Subcutaneous abdominal adipose tissue (tissue), 5 donors: Measurements from ENCODE around the gene POLR1C.
"Not testable (repeated sequence)": the region's sequence is repeated elsewhere in the genome, so short reads cannot be mapped to it uniquely, and the experiment has no call there.

Source experiments
- H3K27ac ChIP-seq: one replicate; pipeline ENCODE4 v1.7.0; 2013; ENCODE audit warnings: low read depth, mild to moderate bottlenecking, inconsistent platforms, low read length, moderate library complexity
- H3K27me3 ChIP-seq, 5 donors: one replicate each; pipeline ENCODE4 v1.7.0; 2013; ENCODE audit warnings: low read length in 5 of 5, inconsistent platforms in 1 of 5; ENCODE audit not compliant: control insufficient read depth in 5 of 5, insufficient read depth in 4 of 5
- H3K36me3 ChIP-seq, 5 donors: one replicate each; pipeline ENCODE4 v1.7.0; 2013; ENCODE audit warnings: low read length in 5 of 5; ENCODE audit not compliant: control insufficient read depth in 5 of 5, insufficient read depth in 5 of 5
- H3K4me1 ChIP-seq, 5 donors: one replicate each; pipeline ENCODE4 v1.7.0; 2013; ENCODE audit warnings: low read length in 5 of 5, mild to moderate bottlenecking in 3 of 5, moderate library complexity in 1 of 5; ENCODE audit not compliant: control insufficient read depth in 5 of 5, insufficient read depth in 5 of 5
- H3K4me3 ChIP-seq, 5 donors: one replicate each; pipeline ENCODE4 v1.7.0; 2013; ENCODE audit warnings: low read length in 5 of 5, low read depth in 1 of 5
- H3K9ac ChIP-seq, 5 donors: one replicate each; pipeline ENCODE4 v1.7.0; 2013; ENCODE audit warnings: low read length in 5 of 5, mild to moderate bottlenecking in 4 of 5, moderate library complexity in 3 of 5
- H3K9me3 ChIP-seq, 5 donors: one replicate each; pipeline ENCODE4 v1.7.0; 2013; ENCODE audit warnings: low read length in 5 of 5; ENCODE audit not compliant: control insufficient read depth in 5 of 5
- donor health status: healthy.
- donor health status: healthy.
- donor health status: healthy.
- donor health status: healthy.
- donor health status: healthy.

Gene POLR1C

DNA sequence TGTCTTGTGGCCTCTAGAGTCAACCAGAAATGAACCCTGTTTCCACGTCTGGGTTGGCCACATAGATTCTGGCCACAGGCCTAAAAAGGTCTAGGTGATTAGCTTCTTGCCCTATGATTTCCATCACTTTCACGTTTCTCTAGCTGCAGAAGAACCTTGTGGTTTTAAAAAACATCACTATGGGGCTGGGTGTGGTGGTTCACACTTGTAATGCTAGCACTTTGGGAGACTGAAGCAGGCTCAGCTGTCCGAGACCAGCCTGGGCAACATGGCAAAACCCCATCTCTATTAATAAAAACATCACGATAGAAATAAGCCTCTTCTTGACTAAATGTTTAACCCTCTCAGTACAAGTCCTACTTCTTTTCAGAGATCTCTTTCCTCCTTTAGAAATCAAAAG, 27.6 kb downstream of the POLR1C start:
- no peaks in the 10 kb centered on the region for H3K4me1 ChIP-seq
- H3K27me3 ChIP-seq, result no peaks in the 10 kb centered on the region
- H3K36me3 ChIP-seq, result peaks cover 32 to 80% (median 54%) of the 10 kb centered on the region in 5 donors
- H3K9me3 ChIP-seq, result no peaks in the 10 kb centered on the region
- H3K9ac ChIP-seq, result no peak overlapping the region
- no peak overlapping the region for H3K27ac ChIP-seq
- no peak overlapping the region for H3K4me3 ChIP-seq

DNA sequence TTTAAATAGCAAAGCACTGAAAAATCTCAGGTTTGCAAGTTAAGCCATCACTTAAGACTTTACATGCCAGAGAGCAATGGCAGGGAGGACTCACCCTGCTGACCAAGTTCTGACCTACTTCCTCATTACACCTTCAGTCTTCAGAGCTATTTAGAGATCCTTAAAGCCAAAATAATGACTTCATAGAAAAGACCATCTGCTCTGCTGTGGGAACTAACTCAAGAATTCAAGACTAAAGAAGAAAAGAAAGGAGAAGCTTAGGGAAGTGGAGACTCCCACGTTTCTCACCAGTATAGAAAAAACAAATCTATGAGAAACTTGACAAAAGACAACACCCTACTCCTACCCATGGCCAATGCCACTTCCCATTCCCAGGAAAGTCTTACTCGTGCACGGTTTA, 30.3 kb downstream of the POLR1C start:
- peaks cover 41 to 93% (median 72%) of the 10 kb centered on the region in 5 donors for H3K36me3 ChIP-seq
- H3K4me1 ChIP-seq, result no peaks in the 10 kb centered on the region
- no peaks in the 10 kb centered on the region for H3K27me3 ChIP-seq
- H3K27ac ChIP-seq, result no peak overlapping the region
- no peak overlapping the region for H3K4me3 ChIP-seq
- H3K9me3 ChIP-seq, result no peaks in the 10 kb centered on the region
- no peak overlapping the region for H3K9ac ChIP-seq

DNA sequence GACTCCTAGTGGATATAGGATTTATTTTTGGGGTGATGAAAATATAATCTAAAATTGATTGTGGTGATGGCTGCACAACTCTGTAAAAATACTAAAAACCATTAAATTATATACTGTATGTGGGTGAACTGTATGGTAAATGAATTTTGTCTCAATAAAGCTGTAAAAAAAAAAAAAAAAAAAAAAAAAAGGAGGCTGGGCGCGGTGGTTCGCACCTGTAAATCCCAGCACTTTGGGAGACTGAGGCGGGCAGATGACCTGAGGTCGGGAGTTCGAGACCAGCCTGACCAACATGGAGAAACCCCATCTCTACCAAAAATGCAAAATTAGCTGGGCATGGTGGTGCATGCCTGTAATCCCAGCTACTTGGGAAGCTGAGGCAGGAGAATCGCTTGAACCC, 40.7 kb downstream of the POLR1C start:
- H3K9ac ChIP-seq, H3K27ac ChIP-seq, H3K9me3 ChIP-seq, H3K27me3 ChIP-seq, H3K4me1 ChIP-seq, H3K4me3 ChIP-seq: not testable (repeated sequence)
- peaks cover 52 to 91% (median 74%) of the 10 kb centered on the region in 5 donors for H3K36me3 ChIP-seq

DNA sequence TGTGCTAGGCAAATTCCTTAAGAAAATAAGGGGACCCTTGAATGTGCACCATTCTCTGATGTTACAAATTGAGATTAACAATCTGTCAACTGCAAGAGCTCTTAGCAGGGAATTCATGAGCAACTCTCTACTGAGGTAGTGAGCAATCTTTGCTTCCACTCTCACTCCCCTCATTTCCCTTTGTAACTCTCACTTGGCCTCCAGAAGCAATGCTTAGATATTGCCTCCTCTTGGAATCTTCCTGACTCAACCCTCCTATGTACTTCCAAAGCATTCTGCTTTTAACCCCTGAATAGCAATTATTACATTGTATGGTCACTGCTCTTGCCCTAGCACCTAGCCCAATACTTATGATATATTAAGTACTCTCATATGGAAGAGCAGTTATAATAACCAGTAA, 42.4 kb downstream of the POLR1C start:
- H3K27me3 ChIP-seq, result no peaks in the 10 kb centered on the region
- H3K4me1 ChIP-seq, result no peaks in the 10 kb centered on the region
- no peak overlapping the region for H3K27ac ChIP-seq
- no peak overlapping the region for H3K9ac ChIP-seq
- H3K4me3 ChIP-seq, result no peak overlapping the region
- H3K9me3 ChIP-seq, result no peaks in the 10 kb centered on the region
- peaks cover 50 to 92% (median 77%) of the 10 kb centered on the region in 5 donors for H3K36me3 ChIP-seq

DNA sequence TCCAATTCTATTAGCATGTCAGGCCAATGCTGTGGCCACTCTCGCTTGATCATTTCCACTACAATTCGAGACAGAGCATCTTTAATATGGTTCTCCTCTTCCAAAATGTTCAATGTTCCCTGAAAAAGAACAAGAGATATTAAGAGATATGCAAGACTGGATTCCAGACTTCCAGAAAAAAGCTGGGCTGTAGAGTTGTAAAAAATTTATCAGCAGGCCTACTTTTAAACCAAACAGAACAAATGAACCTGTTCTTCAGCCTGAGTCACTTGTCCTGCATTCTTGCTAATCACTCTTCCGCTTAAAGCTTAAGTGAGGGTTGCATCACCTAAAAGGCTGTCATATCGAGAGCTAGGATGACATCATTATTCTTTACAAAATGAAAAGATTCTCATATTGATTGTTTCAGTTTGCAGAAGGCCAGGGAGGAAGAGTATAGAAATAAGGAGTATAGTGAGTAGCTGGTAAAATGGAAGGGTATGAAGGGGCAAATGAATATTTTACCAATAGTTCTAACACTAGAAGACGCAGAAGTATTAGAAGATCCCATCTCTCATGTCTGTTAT, 54.1 kb downstream of the POLR1C start:
- no peaks in the 10 kb centered on the region for H3K27me3 ChIP-seq
- peaks cover 0 to 13% (median 9%) of the 10 kb centered on the region in 5 donors for H3K4me1 ChIP-seq
- H3K4me3 ChIP-seq, result no peak overlapping the region
- no peak overlapping the region for H3K27ac ChIP-seq
- no peaks in the 10 kb centered on the region for H3K9me3 ChIP-seq
- no peak overlapping the region for H3K9ac ChIP-seq
- H3K36me3 ChIP-seq, result peaks cover 28 to 60% (median 43%) of the 10 kb centered on the region in 5 donors
